PC-9 (cell line): ENCODE measurements around the gene HTT. TPM values are rescaled to one million over a fixed set of nuclear protein-coding genes. Genes with fewer than 3 reads are reported as not detected.

ENCODE experiments used
- BruUV-seq: library from RNA; stranded (reverse); fragments of 400-500 nt; replicated peaks from 2 replicates; lab custom pipeline; 2021; lab: Mats Ljungman, UMichigan
- CTCF ChIA-PET: fragments of 300-600 bp; sonication (Branson Sonifier 250); formaldehyde crosslinking; loops from one replicate; lab custom pipeline; 2022; ENCODE audit warnings: antibody characterized with exemption; lab: Charles Lee
- POLR2A ChIA-PET: fragments of 300-600 bp; sonication (Branson Sonifier 250); formaldehyde crosslinking; loops from one replicate; lab custom pipeline; 2022; ENCODE audit warnings: antibody characterized with exemption; ENCODE audit not compliant: unreplicated experiment; lab: Charles Lee
- DNase-seq, 2 experiments: peaks; one replicate each; pipeline versions ENCODE4 v3.0.0 to v3.0.0-alpha.2; 2015 to 2022; ENCODE audit warnings: mixed read lengths in 1 of 2
- H2AFZ ChIP-seq: fragments of 200-600 bp; sonication (generic); 2 replicates; pipeline ENCODE4 v1.8.1; 2017; ENCODE audit warnings: antibody characterized with exemption
- H3F3A ChIP-seq: fragments of 200-600 bp; sonication (generic); 2 replicates; pipeline ENCODE4 v1.8.1; 2017; ENCODE audit warnings: antibody characterized with exemption, mild to moderate bottlenecking, low read depth; ENCODE audit not compliant: insufficient read depth
- H3K27ac ChIP-seq: fragments of 200-600 bp; sonication (generic); 2 replicates; pipeline ENCODE4 v1.6.1; 2016; ENCODE audit warnings: mixed run types
- H3K27me3 ChIP-seq: fragments of 200-600 bp; sonication (generic); 2 replicates; pipeline ENCODE4 v1.6.1; 2016; ENCODE audit warnings: low read depth, mixed run types; ENCODE audit not compliant: insufficient read depth
- H3K36me3 ChIP-seq: fragments of 200-600 bp; sonication (generic); 2 replicates; pipeline ENCODE4 v1.6.1; 2016; ENCODE audit warnings: low read depth, mixed run types
- H3K4me1 ChIP-seq: fragments of 200-600 bp; sonication (generic); replicated peaks from 2 replicates; pipeline ENCODE4 v1.6.1; 2016; ENCODE audit warnings: mixed run types; ENCODE audit not compliant: insufficient read depth
- H3K4me2 ChIP-seq: fragments of 200-600 bp; sonication (generic); 2 replicates; pipeline ENCODE4 v1.6.1; 2017; ENCODE audit warnings: mixed run types
- H3K4me3 ChIP-seq: fragments of 200-600 bp; sonication (generic); 2 replicates; pipeline ENCODE4 v1.6.1; 2016; ENCODE audit warnings: mixed run types
- H3K79me2 ChIP-seq: fragments of 200-600 bp; sonication (generic); 2 replicates; pipeline ENCODE4 v1.6.1; 2017; ENCODE audit warnings: low read depth, mixed run types
- H3K9me2 ChIP-seq: fragments of 200-600 bp; sonication (generic); 2 replicates; pipeline ENCODE4 v1.8.1; 2017; ENCODE audit warnings: mild to moderate bottlenecking; ENCODE audit not compliant: insufficient read depth
- H3K9me3 ChIP-seq: fragments of 200-600 bp; sonication (generic); 2 replicates; pipeline ENCODE4 v1.8.1; 2016; ENCODE audit warnings: low read depth; ENCODE audit not compliant: insufficient read depth
- H4K20me1 ChIP-seq: fragments of 200-600 bp; sonication (generic); 2 replicates; pipeline ENCODE4 v1.8.1; 2017; ENCODE audit not compliant: insufficient read depth
- EZH2 ChIP-seq: fragments of 200-600 bp; sonication (generic); IDR thresholded peaks from 2 replicates; pipeline ENCODE4 v1.8.0; 2017; ENCODE audit warnings: antibody characterized with exemption, low read depth
- intact Hi-C: fragments of 100-400 bp; cut with micrococcal nuclease; formaldehyde crosslinking; loops from one replicate; pipeline ENCODE4 v1.10.0; 2022; ENCODE audit not compliant: unreplicated experiment
- total RNA-seq: library from RNA; stranded (reverse); gene quantifications from 2 replicates; pipeline ENCODE4 v1.2.3, GENCODE V29; 2021
- TF ChIP-seq, protein P1 (sequence below): fragments of 200-600 bp; sonication (generic); conservative IDR thresholded peaks from 2 replicates; pipeline ENCODE4 v1.6.1; 2017; ENCODE audit warnings: mixed run types, antibody characterized with exemption, mild to moderate bottlenecking, moderate library complexity

Gene HTT
- total RNA-seq, 1 experiment from 2014 or later = 81.7 TPM

DNA sequence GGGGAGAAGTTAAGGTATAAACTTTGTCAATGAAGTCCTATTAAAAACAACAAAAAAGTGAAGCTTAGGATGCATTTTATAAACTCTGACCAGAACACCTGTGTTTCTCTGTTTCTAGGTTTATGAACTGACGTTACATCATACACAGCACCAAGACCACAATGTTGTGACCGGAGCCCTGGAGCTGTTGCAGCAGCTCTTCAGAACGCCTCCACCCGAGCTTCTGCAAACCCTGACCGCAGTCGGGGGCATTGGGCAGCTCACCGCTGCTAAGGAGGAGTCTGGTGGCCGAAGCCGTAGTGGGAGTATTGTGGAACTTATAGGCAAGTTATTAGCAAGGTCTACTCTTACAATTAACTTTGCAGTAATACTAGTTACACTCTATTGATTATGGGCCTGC lies 46.6 kb downstream of the HTT start:
- POLR2A ChIA-PET = no interaction called here
- Histone ChIP-seq H3K27me3 (no peaks in the 10 kb centered on the region), H3K4me1 (no peaks in the 10 kb centered on the region), H3F3A (no peaks in the 10 kb centered on the region), H3K4me3 (no peak overlapping the region), H3K9me3 (no peaks in the 10 kb centered on the region), H3K27ac (no peak overlapping the region), H3K36me3 (no peaks in the 10 kb centered on the region), H2AFZ (no peak overlapping the region), H3K4me2 (no peak overlapping the region), H4K20me1 (no peaks in the 10 kb centered on the region; the same call in 1 of the 2 replicates), H3K79me2 (no peaks in the 10 kb centered on the region), H3K9me2 (no peaks in the 10 kb centered on the region)
- no peak for DNase-seq
- BruUV-seq = no TSS peak
- intact Hi-C loops = no loop called here
- no peak for TF ChIP-seq EZH2
- TF ChIP-seq, protein P1, sequence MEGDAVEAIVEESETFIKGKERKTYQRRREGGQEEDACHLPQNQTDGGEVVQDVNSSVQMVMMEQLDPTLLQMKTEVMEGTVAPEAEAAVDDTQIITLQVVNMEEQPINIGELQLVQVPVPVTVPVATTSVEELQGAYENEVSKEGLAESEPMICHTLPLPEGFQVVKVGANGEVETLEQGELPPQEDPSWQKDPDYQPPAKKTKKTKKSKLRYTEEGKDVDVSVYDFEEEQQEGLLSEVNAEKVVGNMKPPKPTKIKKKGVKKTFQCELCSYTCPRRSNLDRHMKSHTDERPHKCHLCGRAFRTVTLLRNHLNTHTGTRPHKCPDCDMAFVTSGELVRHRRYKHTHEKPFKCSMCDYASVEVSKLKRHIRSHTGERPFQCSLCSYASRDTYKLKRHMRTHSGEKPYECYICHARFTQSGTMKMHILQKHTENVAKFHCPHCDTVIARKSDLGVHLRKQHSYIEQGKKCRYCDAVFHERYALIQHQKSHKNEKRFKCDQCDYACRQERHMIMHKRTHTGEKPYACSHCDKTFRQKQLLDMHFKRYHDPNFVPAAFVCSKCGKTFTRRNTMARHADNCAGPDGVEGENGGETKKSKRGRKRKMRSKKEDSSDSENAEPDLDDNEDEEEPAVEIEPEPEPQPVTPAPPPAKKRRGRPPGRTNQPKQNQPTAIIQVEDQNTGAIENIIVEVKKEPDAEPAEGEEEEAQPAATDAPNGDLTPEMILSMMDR = no peak
- CTCF ChIA-PET = no interaction called here

DNA sequence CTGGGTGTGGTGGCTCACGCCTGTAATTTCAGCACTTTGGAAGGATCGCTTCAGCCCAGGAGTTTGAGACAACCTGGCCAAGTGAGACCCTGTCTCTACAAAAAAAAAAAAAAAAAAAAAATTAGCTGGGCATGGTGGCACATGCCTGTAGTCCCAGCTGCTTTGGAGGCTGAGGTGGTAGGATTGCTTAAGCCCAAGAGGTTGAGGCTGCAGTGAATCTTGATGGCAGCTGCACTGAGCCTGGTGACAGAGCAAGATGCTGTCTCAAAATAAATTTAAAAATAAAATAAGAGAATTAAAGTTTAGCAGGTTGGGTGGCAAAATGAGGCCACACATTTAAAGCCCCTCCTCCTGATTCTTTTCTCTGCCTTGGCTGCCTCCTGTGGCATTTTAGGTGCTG lies 47.1 kb downstream of the HTT start:
- no peak for DNase-seq
- Histone ChIP-seq H3K9me2 (no peaks in the 10 kb centered on the region), H3K27ac (no peak overlapping the region), H4K20me1 (no peaks in the 10 kb centered on the region; the same call in 1 of the 2 replicates), H3K9me3 (no peaks in the 10 kb centered on the region), H3K4me2 (no peak overlapping the region), H3K36me3 (no peaks in the 10 kb centered on the region), H3F3A (no peaks in the 10 kb centered on the region), H2AFZ (no peak overlapping the region), H3K79me2 (no peaks in the 10 kb centered on the region), H3K4me1 (no peaks in the 10 kb centered on the region), H3K4me3 (no peak overlapping the region), H3K27me3 (no peaks in the 10 kb centered on the region)
- ChIA-PET POLR2A (no interaction called here), CTCF (no interaction called here)
- no TSS peak for BruUV-seq
- intact Hi-C loops = no loop called here
- TF ChIP-seq, protein P1 = no peak
- no peak for TF ChIP-seq EZH2

- H3K9me2 ChIP-seq = no peaks in the 10 kb centered on the region
- no peaks in the 10 kb centered on the region for H3K9me3 ChIP-seq
- H3K4me2 ChIP-seq = no peak overlapping the region
- H3K4me3 ChIP-seq = no peak overlapping the region
- BruUV-seq = no TSS peak
- no peaks in the 10 kb centered on the region for H3F3A ChIP-seq
- ChIA-PET CTCF (no interaction called here), POLR2A (no interaction called here)
- no peak overlapping the region for H3K27ac ChIP-seq
- H4K20me1 ChIP-seq = no peaks in the 10 kb centered on the region; the same call in 1 of the 2 replicates
- H3K36me3 ChIP-seq = no peaks in the 10 kb centered on the region
- TF ChIP-seq, protein P1 = no peak
- no peak for TF ChIP-seq EZH2
- no peaks in the 10 kb centered on the region for H3K4me1 ChIP-seq
- no peaks in the 10 kb centered on the region for H3K27me3 ChIP-seq
- no peak for DNase-seq
- intact Hi-C loops = no loop called here
- no peak overlapping the region for H2AFZ ChIP-seq
- no peaks in the 10 kb centered on the region for H3K79me2 ChIP-seq
These were observed 47.6 kb downstream of the HTT start for GRCh38 chr4:3122081-3122563.
